ENCODE results near the gene ARHGAP33.

ARHGAP33 gene

DNA sequence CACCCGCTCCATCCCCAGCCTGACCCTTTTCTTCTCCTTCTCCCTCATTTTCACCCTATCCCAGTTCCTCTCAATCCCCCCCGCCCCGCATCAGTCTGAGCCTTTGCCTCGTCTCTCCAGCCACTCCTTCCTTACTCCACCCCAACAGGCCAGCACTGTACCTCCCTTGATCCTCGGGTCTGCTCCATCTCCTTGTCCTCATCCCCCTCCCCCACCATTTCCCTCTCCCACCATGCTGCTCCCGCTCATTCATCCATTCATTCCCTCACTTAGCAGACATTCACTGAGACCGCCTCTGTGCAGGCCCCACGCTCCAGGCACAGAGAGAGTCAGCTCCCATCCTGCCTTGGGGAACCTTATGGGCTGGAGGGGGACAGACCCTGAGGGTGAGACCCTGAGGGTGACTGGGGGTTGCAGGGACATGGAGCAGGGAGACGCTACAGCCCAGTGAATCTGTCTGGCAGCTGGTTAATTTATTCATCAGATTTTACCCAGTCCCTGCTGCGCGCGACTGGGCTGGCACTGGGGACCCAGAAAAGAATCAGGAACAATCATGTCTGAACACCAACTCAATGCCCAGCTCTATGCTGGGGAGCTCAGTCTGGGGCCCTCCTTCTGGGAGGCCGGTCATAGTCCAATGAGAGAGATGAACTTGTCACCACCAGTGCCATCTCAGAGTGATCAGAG, 881 bp downstream of the ARHGAP33 start:
- DNase-seq (ENCODE audit: low read depth in 2 of 2, low spot score in 1 of 2), result no peak

DNA sequence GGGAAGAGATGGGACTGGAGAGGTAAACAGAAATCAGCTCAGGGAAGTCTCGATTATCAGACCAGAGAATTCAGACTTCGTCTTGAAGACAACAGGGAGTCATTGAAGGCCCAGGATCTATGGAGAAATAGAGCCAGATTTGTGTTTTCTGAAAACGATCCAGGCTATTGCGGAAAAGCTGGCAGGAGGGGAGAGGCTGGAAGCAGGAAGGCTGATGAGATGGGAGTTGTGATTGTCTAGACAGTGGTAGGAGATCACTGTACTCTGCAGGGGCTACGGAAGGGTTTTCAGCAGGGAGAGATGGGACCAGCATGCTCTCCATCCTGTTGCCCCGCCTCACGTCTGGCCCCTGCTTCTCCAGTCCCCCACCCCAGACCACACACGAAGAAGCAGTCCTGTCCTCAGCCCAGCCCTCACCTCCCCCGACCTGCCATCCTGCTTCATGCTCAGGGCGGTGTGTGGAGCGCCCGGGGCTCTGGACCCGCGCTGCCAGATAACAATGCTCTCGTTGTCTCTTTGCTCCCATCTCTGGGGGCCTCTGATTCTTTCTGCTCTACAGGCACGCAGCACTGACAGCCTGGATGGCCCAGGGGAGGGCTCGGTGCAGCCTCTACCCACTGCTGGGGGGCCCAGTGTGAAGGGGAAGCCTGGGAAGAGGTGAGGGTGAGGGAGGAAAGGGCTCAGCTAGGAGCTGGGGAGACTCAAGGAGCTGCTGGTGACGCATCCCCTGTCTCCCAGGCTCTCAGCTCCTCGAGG, 1.9 kb downstream of the ARHGAP33 start:
- DNase-seq (ENCODE audit: low read depth in 2 of 2, low spot score in 1 of 2), result no peak

DNA sequence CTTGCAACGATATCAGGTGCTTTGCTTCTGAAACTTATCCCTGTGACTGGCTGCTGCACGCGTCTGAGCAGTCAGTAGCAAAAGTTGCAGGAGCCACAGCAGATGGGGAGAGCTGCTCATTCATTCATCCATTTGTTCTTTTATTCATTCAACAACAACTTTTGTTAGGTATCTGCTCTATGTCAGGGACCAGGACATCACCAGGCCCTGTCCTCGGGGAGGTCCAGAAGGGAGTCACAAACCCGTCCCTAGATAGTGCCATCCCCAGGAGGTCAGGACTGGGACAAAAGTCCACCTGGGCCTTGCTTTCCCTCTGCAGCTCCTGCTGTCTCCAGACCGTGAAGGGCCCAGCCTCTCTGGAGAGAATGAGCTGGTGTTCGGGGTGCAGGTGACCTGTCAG, 2.6 kb downstream of the ARHGAP33 start:
- DNase-seq (ENCODE audit: low read depth in 2 of 2, low spot score in 1 of 2), result no peak

DNA sequence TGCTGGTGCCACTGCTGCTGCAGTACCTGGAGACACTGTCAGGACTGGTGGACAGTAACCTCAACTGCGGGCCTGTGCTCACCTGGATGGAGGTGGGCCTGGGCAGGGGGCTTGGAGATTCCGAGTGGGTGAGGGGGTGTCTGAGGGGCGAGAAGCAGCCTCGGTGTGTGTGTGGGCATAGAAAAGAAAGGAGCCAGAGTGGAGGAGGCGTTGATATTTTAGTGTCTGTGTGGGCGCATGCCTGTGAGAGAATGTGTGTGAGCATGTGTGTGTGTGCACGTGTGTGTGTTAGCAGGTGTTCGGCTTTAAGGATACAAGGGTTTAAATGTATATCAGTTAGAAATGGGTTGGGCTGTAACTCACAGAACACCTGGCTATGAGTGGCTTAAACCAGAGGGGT, 3.7 kb downstream of the ARHGAP33 start:
- no peak for DNase-seq (ENCODE audit: low read depth in 2 of 2, low spot score in 1 of 2)

DNA sequence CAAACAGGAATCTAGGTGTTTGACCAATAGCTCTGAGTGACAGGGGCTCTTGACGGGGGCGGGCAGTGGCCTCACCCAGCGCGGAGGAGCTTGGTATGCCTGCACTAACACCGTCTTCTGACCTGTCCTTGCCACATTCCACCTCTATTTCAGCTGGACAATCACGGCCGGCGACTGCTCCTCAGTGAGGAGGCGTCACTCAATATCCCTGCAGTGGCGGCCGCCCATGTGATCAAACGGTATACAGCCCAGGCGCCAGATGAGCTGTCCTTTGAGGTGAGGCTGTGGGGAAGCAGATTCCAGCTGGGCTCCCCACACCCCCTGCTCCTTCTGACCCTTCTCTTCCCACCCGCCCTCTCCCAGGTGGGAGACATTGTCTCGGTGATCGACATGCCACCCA, 4.7 kb downstream of the ARHGAP33 start:
- DNase-seq (ENCODE audit: low read depth in 2 of 2, low spot score in 1 of 2), result no peak

DNA sequence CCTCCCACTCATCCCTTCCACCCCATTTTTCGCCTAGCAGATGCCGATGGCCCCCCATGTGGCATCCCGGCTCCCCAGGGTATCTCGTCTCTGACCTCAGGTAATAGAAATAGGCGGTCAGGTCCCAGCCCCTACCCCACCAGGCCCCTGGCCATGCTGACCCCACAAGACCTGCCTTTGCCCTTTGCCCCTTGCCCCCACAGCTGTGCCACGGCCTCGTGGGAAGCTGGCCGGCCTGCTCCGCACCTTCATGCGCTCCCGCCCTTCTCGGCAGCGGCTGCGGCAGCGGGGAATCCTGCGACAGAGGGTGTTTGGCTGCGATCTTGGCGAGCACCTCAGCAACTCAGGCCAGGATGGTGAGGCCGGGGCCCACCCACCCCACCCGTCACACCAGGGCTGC, 5.4 kb downstream of the ARHGAP33 start:
- no peak for DNase-seq (ENCODE audit: low read depth in 2 of 2, low spot score in 1 of 2)

DNA sequence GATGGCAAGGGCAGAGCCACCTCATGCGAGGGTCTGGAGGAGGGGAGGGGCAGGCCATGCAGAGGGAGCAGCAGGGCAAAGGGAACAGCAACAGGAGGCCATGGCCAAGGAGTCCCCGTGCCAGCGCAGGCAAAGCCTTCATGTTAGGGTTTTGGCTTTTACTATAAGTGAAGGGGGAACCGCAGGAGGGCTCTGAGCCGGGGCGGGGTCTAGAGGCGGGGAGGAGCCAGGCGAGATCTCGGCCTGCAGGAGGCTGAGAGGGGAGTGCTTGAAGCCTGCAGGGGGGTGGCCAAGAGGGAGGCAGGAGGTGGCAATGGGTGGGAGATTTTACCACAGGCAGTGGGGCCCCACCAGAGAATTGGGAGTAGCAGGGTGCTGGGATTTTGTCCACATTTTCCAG, 6.3 kb downstream of the ARHGAP33 start:
- no peak for DNase-seq (ENCODE audit: low read depth in 2 of 2, low spot score in 1 of 2)

DNA sequence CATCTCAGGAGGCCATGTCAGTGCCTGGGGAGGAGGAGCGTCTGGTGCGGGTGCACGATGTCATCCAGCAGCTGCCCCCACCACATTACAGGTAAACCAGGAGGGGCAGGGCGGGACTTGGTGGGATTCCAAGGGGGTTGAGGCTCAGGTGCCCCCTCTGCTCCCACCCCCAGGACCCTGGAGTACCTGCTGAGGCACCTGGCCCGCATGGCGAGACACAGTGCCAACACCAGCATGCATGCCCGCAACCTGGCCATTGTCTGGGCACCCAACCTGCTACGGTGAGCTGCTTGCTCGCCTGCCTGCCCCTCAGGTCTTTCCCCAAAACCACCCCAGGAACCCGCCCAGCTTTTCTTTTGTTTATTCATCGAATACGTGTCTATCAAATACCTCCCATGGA, 7.2 kb downstream of the ARHGAP33 start:
- DNase-seq (ENCODE audit: low read depth in 2 of 2, low spot score in 1 of 2), result no peak

DNA sequence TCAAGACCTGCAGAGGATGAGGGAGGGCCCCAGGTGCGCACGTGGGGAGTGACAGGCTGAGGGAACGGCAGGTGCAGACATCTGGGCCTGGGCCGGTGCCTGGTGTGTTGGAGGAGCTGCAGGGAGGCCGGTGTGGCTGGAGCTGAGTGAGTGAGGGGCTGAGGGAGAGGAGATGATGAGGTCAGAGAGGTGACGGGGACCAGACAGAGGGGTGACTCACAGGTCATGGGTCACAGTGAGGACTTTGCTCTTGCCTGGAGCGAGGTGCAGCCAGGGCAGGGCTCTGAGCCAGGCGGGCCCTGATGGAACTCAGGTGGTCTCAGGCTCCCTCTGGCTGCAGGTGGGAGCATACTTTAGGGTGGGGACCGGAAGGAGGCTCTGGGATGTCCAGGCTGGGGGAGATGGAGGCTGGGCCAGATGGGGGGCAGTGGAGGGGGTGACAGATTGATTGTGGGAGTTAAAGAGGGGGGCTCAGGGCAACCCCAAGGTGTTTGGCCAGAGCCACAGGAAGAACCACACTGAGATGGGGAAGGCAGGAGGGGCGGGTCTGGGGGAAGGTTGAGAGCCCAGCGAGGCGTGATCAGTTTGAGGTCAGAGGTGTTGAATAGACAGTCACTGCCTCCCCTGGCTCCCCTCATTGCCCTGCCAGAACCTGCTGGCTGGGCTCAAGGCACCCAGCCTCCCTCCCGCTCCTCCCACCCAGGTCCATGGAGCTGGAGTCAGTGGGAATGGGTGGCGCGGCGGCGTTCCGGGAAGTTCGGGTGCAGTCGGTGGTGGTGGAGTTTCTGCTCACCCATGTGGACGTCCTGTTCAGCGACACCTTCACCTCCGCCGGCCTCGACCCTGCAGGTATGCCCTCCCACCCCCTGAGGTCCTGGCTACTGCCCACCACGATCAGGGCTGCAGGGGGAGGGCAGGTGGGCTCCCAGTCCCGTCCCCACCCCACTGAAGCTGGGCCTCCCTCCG, 8.4 kb downstream of the ARHGAP33 start:
- no peak for DNase-seq (ENCODE audit: low read depth in 2 of 2, low spot score in 1 of 2)

DNA sequence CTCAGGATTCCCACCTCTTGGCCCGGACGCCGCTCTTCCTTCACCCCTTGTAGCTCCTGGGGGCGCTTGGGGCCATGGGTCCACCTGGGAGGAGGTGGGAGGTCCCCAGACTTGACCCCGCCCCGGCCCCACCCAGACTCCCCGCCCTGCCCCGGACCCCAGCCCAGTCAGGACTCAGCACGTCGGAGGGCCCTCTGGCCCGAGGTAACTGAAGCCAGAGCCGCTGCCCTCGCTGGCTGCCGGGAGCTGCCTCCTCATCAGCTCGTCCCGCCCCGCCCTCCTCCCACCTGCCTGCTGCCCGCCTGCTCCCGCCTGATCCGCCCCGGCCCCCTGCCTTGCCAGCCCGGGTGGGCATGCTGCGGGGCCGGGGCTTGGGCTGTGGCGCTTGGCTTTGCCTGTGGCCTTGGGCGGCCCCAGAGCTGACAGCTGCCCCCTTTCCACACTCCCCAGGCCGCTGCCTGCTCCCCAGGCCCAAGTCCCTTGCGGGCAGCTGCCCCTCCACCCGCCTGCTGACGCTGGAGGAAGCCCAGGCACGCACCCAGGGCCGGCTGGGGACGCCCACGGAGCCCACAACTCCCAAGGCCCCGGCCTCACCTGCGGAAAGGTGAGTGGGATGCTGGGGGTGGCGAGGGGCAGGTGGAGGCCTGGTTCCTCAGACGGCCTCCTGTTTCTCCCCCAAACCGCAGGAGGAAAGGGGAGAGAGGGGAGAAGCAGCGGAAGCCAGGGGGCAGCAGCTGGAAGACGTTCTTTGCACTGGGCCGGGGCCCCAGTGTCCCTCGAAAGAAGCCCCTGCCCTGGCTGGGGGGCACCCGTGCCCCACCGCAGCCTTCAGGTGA, 9.4 kb downstream of the ARHGAP33 start:
- no peak for DNase-seq (ENCODE audit: low read depth in 2 of 2, low spot score in 1 of 2)

DNA sequence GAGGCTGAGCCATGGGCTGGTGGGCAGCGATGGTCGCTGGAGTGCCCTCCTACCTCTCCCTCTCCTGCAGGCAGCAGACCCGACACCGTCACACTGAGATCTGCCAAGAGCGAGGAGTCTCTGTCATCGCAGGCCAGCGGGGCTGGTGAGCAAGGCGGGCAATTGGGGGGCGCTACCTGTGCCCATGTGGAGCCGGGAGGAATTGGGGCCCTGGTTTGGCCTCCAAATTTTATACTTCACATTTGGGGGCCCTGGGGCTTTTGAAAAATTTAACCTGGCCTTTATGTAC, 9.9 kb downstream of the ARHGAP33 start:
- no peak for DNase-seq (ENCODE audit: low read depth in 2 of 2, low spot score in 1 of 2)

DNA sequence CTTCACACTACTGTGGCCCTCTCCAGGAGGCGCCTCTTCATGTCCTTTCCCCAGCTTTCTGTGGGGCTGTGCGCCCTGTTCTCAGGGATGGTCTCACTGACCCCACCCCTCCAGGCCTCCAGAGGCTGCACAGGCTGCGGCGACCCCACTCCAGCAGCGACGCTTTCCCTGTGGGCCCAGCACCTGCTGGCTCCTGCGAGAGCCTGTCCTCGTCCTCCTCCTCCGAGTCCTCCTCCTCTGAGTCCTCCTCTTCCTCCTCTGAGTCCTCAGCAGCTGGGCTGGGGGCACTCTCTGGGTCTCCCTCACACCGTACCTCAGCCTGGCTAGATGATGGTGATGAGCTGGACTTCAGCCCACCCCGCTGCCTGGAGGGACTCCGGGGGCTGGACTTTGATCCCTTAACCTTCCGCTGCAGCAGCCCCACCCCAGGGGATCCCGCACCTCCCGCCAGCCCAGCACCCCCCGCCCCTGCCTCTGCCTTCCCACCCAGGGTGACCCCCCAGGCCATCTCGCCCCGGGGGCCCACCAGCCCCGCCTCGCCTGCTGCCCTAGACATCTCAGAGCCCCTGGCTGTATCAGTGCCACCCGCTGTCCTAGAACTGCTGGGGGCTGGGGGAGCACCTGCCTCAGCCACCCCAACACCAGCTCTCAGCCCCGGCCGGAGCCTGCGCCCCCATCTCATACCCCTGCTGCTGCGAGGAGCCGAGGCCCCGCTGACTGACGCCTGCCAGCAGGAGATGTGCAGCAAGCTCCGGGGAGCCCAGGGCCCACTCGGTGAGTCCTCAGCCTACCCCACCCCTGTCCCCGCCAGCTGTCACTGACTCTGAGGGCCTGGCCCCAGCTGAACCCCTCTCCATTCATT, 11.2 kb downstream of the ARHGAP33 start:
- DNase-seq (ENCODE audit: low read depth in 2 of 2, low spot score in 1 of 2), result no peak

DNA sequence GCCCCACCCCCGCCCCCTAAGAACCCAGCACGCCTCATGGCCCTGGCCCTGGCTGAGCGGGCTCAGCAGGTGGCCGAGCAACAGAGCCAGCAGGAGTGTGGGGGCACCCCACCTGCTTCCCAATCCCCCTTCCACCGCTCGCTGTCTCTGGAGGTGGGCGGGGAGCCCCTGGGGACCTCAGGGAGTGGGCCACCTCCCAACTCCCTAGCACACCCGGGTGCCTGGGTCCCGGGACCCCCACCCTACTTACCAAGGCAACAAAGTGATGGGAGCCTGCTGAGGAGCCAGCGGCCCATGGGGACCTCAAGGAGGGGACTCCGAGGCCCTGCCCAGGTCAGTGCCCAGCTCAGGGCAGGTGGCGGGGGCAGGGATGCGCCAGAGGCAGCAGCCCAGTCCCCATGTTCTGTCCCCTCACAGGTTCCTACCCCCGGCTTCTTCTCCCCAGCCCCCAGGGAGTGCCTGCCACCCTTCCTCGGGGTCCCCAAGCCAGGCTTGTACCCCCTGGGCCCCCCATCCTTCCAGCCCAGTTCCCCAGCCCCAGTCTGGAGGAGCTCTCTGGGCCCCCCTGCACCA, 11.9 kb downstream of the ARHGAP33 start:
- no peak for DNase-seq (ENCODE audit: low read depth in 2 of 2, low spot score in 1 of 2)

DNA sequence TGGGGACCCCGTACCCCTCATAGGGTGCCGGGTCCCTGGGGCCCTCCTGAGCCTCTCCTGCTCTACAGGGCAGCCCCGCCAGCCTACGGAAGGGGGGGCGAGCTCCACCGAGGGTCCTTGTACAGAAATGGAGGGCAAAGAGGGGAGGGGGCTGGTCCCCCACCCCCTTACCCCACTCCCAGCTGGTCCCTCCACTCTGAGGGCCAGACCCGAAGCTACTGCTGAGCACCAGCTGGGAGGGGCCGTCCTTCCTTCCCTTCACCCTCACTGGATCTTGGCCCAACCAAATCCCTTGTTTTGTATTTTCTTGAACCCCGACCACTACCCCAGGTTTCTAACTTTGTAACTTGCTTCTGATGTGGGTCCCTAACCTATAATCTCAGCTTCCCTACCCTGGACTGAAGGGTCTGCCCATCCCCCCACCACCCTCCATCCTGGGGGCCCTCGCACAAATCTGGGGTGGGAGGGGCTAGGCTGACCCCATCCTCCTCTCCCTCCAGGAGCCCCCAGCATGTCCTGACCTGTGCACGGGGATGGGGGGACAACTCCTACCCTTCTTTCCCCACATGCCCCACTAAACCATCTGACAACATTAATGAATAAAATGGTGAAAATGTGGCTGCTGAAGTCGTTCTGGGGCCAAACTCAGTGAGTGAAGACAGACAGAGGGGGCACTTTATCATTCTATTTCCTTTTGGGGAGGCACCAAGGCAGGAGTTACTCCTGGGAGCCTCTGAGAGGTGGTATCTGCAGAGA, 13.0 kb downstream of the ARHGAP33 start:
- no peak for DNase-seq (ENCODE audit: low read depth in 2 of 2, low spot score in 1 of 2)

DNA sequence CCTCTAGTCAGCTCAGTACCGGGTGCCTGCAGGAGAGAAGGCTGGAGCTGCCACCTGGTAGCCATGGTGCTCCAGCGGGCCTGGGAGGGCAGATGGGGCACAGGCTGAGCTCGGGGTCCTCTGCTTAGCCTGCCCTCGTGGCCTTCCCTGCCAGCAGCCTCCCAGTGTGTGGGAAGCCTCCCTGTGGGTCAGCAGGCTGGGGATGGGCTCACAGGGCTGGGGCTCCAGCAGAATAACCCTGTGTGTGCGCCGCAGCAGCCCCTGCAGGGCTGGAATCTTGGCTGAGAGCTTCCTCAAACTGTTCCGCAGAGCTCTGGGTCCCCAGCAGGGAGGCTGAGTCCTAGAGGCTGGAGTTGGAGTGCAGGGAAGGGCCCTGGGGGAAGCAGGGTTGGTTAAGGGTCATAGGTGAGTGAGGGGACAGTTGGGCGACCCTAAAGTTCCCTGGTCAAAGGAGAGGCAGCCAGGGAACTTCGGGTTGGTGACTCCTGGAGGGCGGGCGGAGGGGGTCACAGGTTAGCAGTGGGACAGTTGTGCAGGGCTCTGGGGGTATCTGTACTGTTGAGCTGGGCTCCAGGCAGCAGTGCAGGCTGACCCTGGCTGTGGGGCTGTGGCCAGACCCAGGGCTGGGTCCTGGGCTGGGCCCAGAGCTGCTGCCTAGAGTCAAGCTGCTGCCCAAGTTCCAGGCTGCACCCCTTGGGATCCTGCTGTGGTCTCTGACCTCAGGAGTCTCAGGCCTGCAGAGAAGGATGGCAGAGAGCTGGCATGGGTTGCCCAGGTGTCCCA, 14.0 kb downstream of the ARHGAP33 start:
- DNase-seq (ENCODE audit: low read depth in 2 of 2, low spot score in 1 of 2), result no peak

DNA sequence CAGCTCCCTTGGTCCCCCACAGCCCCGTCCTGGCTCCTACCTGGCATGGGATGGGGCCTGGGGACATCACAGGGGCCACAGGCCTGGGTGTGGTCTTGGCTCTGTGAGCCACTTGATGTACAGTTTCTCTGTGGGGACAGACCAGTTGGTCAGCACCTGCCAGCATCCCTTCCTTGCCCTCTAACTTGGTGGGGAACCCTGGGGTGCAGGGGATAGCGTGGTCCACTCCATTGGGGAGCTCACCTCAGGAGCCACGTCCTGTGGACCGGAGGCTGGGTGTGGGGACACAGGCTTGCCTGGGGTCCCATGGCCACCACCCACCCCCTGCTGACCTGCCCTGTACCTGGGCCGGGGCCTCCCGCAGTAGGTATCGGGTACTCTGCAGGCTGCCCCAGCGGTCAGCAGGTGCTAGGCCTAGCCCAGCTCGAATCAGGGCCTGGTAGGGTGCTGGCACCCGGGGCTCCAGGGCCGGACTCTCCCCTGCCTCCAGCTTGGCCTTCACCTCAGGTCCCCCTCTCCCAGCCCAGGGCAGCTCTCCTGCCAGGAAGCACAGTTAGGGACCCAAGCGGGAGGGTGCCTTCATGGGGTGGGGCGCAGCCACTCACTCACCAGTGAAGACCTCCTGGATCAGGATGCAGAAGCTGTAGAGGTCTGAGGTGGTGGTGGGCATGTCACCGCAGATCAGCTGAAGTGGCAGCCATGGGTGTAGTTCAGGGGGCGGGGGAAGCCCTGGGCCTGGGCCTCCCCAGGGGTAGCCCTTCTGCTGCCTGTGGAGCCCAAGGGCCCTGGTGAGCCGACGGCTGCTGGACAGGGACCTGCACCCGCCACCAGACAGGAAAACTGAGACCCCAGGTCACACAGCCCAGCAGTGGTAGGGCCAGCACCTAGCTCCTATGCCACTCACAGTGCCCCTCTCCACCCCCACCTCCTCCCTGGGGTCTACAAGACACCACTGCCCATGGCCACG, 14.9 kb downstream of the ARHGAP33 start:
- DNase-seq (ENCODE audit: low read depth in 2 of 2, low spot score in 1 of 2), result no peak
